Activated T-cell treated with anti-CD3 and anti-CD28 coated beads, Interleukin-2, amount 50 U/mL, for 72 hours (primary cell): ENCODE results near the gene CAMK2B. TPM values are rescaled to one million over a fixed set of nuclear protein-coding genes. Genes with fewer than 3 reads are reported as not detected.

Source experiments
- ATAC-seq, 2 donors: fragments of 150-1000 bp; cut with Tn5 transposase; replicated peaks in 1 of 2; 2 replicates each; pipeline ENCODE4 v1.10.0; 2021; ENCODE audit warnings: moderate library complexity in 2 of 2, mild to moderate bottlenecking in 1 of 2
- DNase-seq, 2 donors: peaks; one replicate each; pipeline ENCODE4 v3.0.0; 2021 to 2022; ENCODE audit warnings: mixed read lengths in 1 of 2
- H3K27ac Mint-ChIP-seq: one replicate; pipeline ENCODE4 v1.8.0; 2022; ENCODE audit warnings: mild to moderate bottlenecking, moderate library complexity, mixed read lengths
- H3K27me3 Mint-ChIP-seq: one replicate; pipeline ENCODE4 v1.8.0; 2022; ENCODE audit warnings: low read depth, mixed read lengths
- H3K36me3 Mint-ChIP-seq, 2 donors: one replicate each; pipeline ENCODE4 v1.8.0; 2022; ENCODE audit warnings: mixed read lengths in 2 of 2, mild to moderate bottlenecking in 1 of 2; ENCODE audit not compliant: insufficient read depth in 2 of 2
- H3K4me1 Mint-ChIP-seq: one replicate; pipeline ENCODE4 v1.8.0; 2022; ENCODE audit warnings: low read depth, mixed read lengths
- H3K4me3 Mint-ChIP-seq, 2 donors: one replicate each; pipeline ENCODE4 v1.8.0; 2022; ENCODE audit warnings: mild to moderate bottlenecking in 2 of 2, mixed read lengths in 2 of 2, moderate library complexity in 2 of 2
- H3K9me3 Mint-ChIP-seq, 2 donors: one replicate each; pipeline ENCODE4 v1.8.0; 2022; ENCODE audit warnings: mixed read lengths in 2 of 2
- total RNA-seq, 2 donors: library from RNA; stranded (reverse); gene quantifications; one replicate each; pipeline ENCODE4 v1.2.3, GENCODE V29; 2022

Gene CAMK2B
- total RNA-seq, 2 donors from 2014 or later: 0.86 to 1.4 TPM

GRCh38 chr7:44236333-44236728 is 89.1 kb downstream of the CAMK2B start:
- Mint-ChIP-seq H3K27ac (no peak overlapping the region), H3K9me3 (no peaks in the 10 kb centered on the region), H3K4me3 (no peak overlapping the region), H3K27me3 (no peaks in the 10 kb centered on the region), H3K36me3 (no peaks in the 10 kb centered on the region), H3K4me1 (no peaks in the 10 kb centered on the region)
- DNase-seq (no peak), ATAC-seq (no peak)

- no peaks in the 10 kb centered on the region for H3K9me3 Mint-ChIP-seq
- no peak for ATAC-seq
- H3K27ac Mint-ChIP-seq: no peak overlapping the region
- H3K4me1 Mint-ChIP-seq: no peaks in the 10 kb centered on the region
- no peaks in the 10 kb centered on the region for H3K36me3 Mint-ChIP-seq
- no peak overlapping the region for H3K4me3 Mint-ChIP-seq
- DNase-seq: no peak
- H3K27me3 Mint-ChIP-seq: no peaks in the 10 kb centered on the region
These were observed 89.6 kb downstream of the CAMK2B start for GRCh38 chr7:44235582-44236332.

- ATAC-seq (no peak), DNase-seq (no peak)
- H3K9me3 Mint-ChIP-seq: no peaks in the 10 kb centered on the region
- no peak overlapping the region for H3K4me3 Mint-ChIP-seq
- H3K36me3 Mint-ChIP-seq: no peaks in the 10 kb centered on the region
- no peaks in the 10 kb centered on the region for H3K4me1 Mint-ChIP-seq
- H3K27ac Mint-ChIP-seq: no peak overlapping the region
- H3K27me3 Mint-ChIP-seq: no peaks in the 10 kb centered on the region
These were observed 90.3 kb downstream of the CAMK2B start for GRCh38 chr7:44235066-44235465.

GRCh38 chr7:44232901-44233715 is 92.3 kb downstream of the CAMK2B start:
- Mint-ChIP-seq H3K27ac (no peak overlapping the region), H3K4me1 (no peaks in the 10 kb centered on the region)

GRCh38 chr7:44232396-44232795 is 93.0 kb downstream of the CAMK2B start:
- no peaks in the 10 kb centered on the region for H3K36me3 Mint-ChIP-seq
- H3K27me3 Mint-ChIP-seq: no peaks in the 10 kb centered on the region
- no peak for DNase-seq
- no peak for ATAC-seq
- H3K4me3 Mint-ChIP-seq: no peak overlapping the region
- H3K27ac Mint-ChIP-seq: no peak overlapping the region
- no peaks in the 10 kb centered on the region for H3K9me3 Mint-ChIP-seq
- no peaks in the 10 kb centered on the region for H3K4me1 Mint-ChIP-seq

More at GRCh38 chr7:44232901-44233715, 92.3 kb downstream of the CAMK2B start:
- Mint-ChIP-seq H3K27me3 (no peaks in the 10 kb centered on the region), H3K36me3 (no peaks in the 10 kb centered on the region), H3K4me3 (no peak overlapping the region), H3K9me3 (no peaks in the 10 kb centered on the region)
- DNase-seq (no peak), ATAC-seq (no peak)

DNA sequence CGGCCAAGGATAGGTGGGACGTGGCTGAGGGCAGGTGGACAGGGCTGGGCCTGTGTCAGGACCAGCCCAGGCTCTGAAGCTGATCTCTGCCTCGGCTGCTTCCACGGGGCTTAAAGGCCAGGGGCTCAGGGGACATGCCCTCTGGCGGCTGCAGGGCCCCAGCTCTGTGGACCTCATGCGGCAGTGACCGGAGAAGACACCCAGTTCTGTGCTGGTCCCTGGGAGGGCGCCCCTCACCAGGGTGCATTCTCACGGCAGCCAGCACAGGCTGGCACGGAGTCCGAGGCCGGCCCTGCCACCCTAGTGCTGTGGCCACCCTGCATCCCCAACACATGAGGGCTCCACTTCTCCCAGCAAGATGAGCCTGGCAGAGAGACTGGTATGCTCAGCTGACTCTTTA is 94.3 kb downstream of the CAMK2B start:
- no peak for DNase-seq
- Mint-ChIP-seq H3K27me3 (no peaks in the 10 kb centered on the region), H3K4me3 (no peak overlapping the region), H3K4me1 (no peaks in the 10 kb centered on the region), H3K36me3 (no peaks in the 10 kb centered on the region), H3K9me3 (no peaks in the 10 kb centered on the region), H3K27ac (no peak overlapping the region)
- no peak for ATAC-seq

- Mint-ChIP-seq H3K9me3 (no peaks in the 10 kb centered on the region), H3K36me3 (no peaks in the 10 kb centered on the region), H3K4me3 (no peak overlapping the region), H3K27ac (no peak overlapping the region), H3K27me3 (no peaks in the 10 kb centered on the region), H3K4me1 (no peaks in the 10 kb centered on the region)
- DNase-seq (no peak), ATAC-seq (no peak)
These were observed 95.1 kb downstream of the CAMK2B start for GRCh38 chr7:44230286-44230685.

- Mint-ChIP-seq H3K9me3 (no peaks in the 10 kb centered on the region), H3K36me3 (no peaks in the 10 kb centered on the region), H3K4me1 (no peaks in the 10 kb centered on the region), H3K27ac (no peak overlapping the region), H3K27me3 (no peaks in the 10 kb centered on the region), H3K4me3 (no peak overlapping the region)
- no peak for ATAC-seq
- DNase-seq: no peak
These were observed 95.8 kb downstream of the CAMK2B start for GRCh38 chr7:44229546-44230105.

DNA sequence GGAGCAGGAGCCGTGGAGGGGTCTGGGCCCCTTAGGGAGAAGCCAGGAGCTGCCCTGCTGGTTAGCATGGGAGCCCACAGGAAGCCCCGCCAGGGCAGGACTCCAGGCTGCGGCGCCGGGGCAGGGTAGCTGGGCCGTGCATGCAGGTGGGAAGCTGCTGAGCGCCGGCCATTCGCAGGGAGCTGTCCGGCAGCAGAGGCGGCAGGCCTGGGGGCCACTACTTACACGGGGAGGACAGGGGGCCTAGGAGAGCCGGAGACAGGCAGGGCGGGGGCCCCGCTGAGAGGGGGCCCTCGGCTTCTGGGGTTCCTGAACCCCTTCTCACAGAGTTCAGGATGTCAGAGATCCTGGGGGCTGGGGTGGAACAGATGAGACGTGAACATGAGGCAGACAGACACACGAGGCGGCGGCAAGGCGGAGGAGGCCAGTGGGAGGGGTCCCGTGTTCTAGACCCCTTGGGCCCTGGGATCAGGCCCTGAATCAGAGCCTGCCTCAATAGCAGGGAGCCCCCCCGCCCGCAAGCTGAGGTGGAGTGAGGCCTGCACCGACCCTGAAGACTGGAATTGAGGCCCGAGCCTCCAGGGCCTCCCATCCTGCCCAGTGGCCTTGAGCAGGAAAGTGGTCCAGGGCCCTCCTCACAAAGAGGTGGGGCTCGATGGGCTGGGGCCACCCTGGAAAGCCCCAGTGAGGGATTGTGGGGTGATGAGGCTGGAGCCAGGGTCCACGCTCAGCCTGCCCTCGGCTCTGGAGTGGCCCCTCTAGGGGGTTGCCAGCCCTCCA is 96.6 kb downstream of the CAMK2B start:
- Mint-ChIP-seq H3K4me1 (no peaks in the 10 kb centered on the region), H3K36me3 (no peaks in the 10 kb centered on the region), H3K27ac (no peak overlapping the region), H3K27me3 (no peaks in the 10 kb centered on the region), H3K9me3 (no peaks in the 10 kb centered on the region), H3K4me3 (no peak overlapping the region)
- DNase-seq: no peak
- ATAC-seq: no peak

GRCh38 chr7:44227911-44228310 is 97.5 kb downstream of the CAMK2B start:
- H3K27me3 Mint-ChIP-seq: no peaks in the 10 kb centered on the region
- H3K36me3 Mint-ChIP-seq: no peaks in the 10 kb centered on the region
- no peak overlapping the region for H3K27ac Mint-ChIP-seq
- H3K9me3 Mint-ChIP-seq: no peaks in the 10 kb centered on the region
- H3K4me1 Mint-ChIP-seq: no peaks in the 10 kb centered on the region
- ATAC-seq: no peak
- no peak for DNase-seq
- no peak overlapping the region for H3K4me3 Mint-ChIP-seq

DNA sequence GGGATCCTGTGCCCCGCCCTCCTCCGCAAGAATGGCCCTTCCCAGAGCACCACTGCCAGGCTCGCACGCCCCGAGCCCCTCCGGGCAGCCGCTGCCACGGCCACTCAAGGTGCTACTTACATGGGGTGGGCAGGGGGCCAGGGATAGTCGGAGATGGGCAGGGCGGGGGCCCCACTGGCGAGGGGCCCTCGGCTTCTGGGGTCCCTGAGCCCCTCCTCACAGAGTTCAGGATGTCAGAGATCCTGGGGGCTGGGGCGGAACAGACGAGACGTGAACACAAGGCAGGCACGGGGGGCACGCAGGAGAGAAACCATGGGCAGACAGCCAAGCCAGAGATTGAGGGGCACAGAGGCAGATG is 99.0 kb downstream of the CAMK2B start:
- Mint-ChIP-seq H3K27ac (no peak overlapping the region), H3K36me3 (no peaks in the 10 kb centered on the region), H3K27me3 (no peaks in the 10 kb centered on the region), H3K9me3 (no peaks in the 10 kb centered on the region), H3K4me3 (no peak overlapping the region), H3K4me1 (no peaks in the 10 kb centered on the region)
- DNase-seq (no peak), ATAC-seq (no peak)

DNA sequence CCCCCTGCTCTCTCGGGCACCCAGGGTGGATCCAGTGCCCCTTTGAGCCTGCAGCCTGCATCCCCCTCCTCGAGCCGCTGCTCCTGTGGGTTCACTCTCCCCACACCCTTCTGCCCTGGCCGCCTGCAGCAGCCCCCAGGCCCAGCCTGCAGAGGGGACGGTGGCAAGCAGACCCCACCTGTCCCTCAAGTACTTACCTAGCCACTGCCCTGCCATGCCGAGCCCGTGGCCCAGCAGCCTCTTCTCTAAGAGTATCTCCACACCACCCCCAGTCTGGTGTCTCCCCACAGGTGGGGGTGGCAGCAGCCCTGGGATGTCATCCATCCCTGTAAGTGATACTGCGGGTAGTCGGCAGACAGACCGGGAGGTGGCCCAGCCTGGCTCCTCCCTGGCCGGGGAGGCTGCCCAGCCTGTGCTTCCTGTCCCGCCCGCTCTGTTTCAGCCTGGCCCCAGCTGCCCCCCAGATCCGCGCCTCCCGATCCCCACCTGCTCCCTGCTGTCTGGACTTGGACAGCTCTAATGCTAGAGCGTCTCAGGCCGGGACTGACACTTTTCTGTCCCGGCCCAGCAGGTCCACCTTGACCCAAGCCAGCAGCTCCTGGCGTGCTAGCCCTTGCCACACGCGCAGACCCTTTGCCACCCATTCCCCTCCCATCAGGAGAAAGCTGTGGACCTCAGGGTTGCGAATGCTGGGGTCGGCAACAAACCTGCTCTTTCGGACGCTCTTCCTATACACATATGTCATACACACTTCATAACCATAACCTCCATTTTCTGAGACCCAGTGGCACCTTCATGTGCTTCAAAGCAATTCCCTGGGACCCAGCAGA is 99.6 kb downstream of the CAMK2B start:
- Mint-ChIP-seq H3K4me3 (no peak overlapping the region), H3K27me3 (no peaks in the 10 kb centered on the region), H3K9me3 (no peaks in the 10 kb centered on the region), H3K4me1 (no peaks in the 10 kb centered on the region), H3K27ac (no peak overlapping the region), H3K36me3 (no peaks in the 10 kb centered on the region)
- DNase-seq (no peak), ATAC-seq (no peak)
